OCI-LY7 (cell line): ENCODE measurements around the gene ARL6IP5.

Experiments
- CTCF ChIP-seq: fragments of 200-600 bp; sonication (generic); conservative IDR thresholded peaks from 2 replicates; pipeline ENCODE4 v1.5.1; 2014; ENCODE audit warnings: mild to moderate bottlenecking, antibody characterized with exemption, low read length, moderate library complexity, mixed read lengths
- EZH2phosphoT487 ChIP-seq: fragments of 200-600 bp; sonication (generic); IDR thresholded peaks from 2 replicates; pipeline ENCODE4 v1.6.1; 2018; ENCODE audit warnings: low read depth, borderline replicate concordance, mild to moderate bottlenecking, mixed run types, antibody characterized with exemption, low read length, moderate library complexity, mixed read lengths

GRCh38 chr3:69121513-69121912 lies 36.8 kb downstream of the ARL6IP5 start:
- TF ChIP-seq EZH2phosphoT487: no peak
- TF ChIP-seq CTCF: no peak
